ENCODE data around the gene NFU1. TPM values are rescaled to one million over a fixed set of nuclear protein-coding genes. Genes with fewer than 3 reads are reported as not detected.

Gene NFU1
- polyA plus RNA-seq, 1 donor = 54.1 TPM

Other genes with a start within 250 kb of the NFU1 start
- gene GFPT1, start 50.2 kb downstream of the NFU1 start, polyA plus RNA-seq (ENCODE audit: insufficient read length) = 25.4 TPM
- gene AAK1, start 206.3 kb upstream of the NFU1 start, polyA plus RNA-seq (ENCODE audit: insufficient read length) = 16.3 TPM